Astrocyte of the cerebellum (primary cell): Measurements from ENCODE around the gene AMDHD2.
"Not testable (repeated sequence)": the region's sequence is repeated elsewhere in the genome, so short reads cannot be mapped to it uniquely, and the experiment has no call there.

Experiments
- DNase-seq: peaks from one replicate; pipeline ENCODE4 v3.0.0-alpha.2; 2011; ENCODE audit warnings: low read depth
- H3K4me3 ChIP-seq: 2 replicates; pipeline ENCODE4 v1.5.1; 2011; ENCODE audit warnings: mild to moderate bottlenecking, low read depth, low read length, moderate library complexity
- CTCF ChIP-seq: IDR thresholded peaks from 2 replicates; pipeline ENCODE4 v1.5.1; 2012; ENCODE audit warnings: low read length, low read depth, moderate library complexity, mild to moderate bottlenecking; ENCODE audit errors: missing control alignments
- in situ Hi-C: cut with HindIII; loops from 2 replicates; pipeline ENCODE4 v1.10.0; 2017; ENCODE audit warnings: low sequenced_read_pairs

Gene AMDHD2

GRCh38 chr16:2476741-2477140, 43.4 kb upstream of the AMDHD2 start:
- DNase-seq, result no peak
- in situ Hi-C loops, result no loop called here
- no peak overlapping the region for H3K4me3 ChIP-seq
- TF ChIP-seq CTCF, result no peak

GRCh38 chr16:2477327-2477726, 42.8 kb upstream of the AMDHD2 start:
- in situ Hi-C loops, result no loop called here
- no peak for TF ChIP-seq CTCF
- no peak for DNase-seq
- H3K4me3 ChIP-seq, result no peak overlapping the region

GRCh38 chr16:2478279-2478678, 41.9 kb upstream of the AMDHD2 start:
- in situ Hi-C loops, result no loop called here
- H3K4me3 ChIP-seq, result no peak overlapping the region
- no peak for TF ChIP-seq CTCF
- DNase-seq, result no peak

GRCh38 chr16:2479996-2480395, 40.2 kb upstream of the AMDHD2 start:
- H3K4me3 ChIP-seq, DNase-seq, in situ Hi-C loops: not testable (repeated sequence)

DNA sequence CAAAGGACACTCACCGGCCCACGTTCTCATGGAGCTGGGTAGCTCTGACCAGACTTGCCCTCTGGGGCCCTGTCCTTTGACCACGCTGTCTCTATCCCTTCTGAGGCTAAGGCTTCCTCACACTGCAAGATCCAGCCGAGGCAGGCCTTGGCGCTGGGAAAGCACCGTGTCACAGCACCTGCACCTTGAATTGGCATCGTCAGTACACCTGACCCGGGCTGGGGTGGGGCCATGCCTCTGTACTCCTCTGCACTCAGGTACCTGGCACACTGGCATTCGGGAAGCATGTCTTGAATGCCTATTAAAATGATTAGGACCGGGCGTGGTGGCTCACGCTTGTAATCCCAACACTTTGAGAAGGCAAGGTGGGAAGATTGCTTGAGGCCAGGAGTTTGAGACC, 39.2 kb upstream of the AMDHD2 start:
- no peak overlapping the region for H3K4me3 ChIP-seq
- in situ Hi-C loops, result no loop called here
- DNase-seq, result no peak
- no peak for TF ChIP-seq CTCF

GRCh38 chr16:2481676-2482075, 38.5 kb upstream of the AMDHD2 start:
- in situ Hi-C loops, result no loop called here
- TF ChIP-seq CTCF, result no peak
- H3K4me3 ChIP-seq, result no peak overlapping the region
- no peak for DNase-seq

DNA sequence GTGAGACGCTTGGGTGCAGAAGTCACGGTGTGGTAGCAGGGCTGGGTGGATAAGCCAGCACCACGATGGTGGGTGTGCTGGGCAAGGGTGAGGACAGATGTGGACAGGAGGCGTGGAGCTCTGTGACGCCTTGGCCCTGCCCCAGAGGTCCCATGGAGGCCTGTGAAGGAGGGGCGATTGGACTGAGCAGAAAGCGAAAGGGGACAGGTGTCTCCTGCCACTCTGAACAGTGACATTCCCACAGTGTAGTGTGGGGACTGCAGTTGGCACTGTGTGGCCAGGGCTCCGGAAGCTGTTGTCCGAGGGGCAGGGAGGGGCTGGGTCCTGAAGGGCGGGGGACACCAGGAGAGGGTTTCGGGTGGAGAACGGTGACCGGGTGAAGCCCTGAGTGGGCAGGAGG, 37.9 kb upstream of the AMDHD2 start:
- no peak overlapping the region for H3K4me3 ChIP-seq
- in situ Hi-C loops, result no loop called here
- no peak for TF ChIP-seq CTCF
- no peak for DNase-seq
